HG03139 (cell line): ENCODE data around the gene MAPK8.
"Not testable (repeated sequence)": the region's sequence is repeated elsewhere in the genome, so short reads cannot be mapped to it uniquely, and the experiment has no call there.

Experiments used
- ATAC-seq: cut with Tn5 transposase; IDR thresholded peaks from one replicate; pipeline ENCODE4 v1.9.1; 2021; ENCODE audit not compliant: unreplicated experiment

The MAPK8 gene

GRCh38 chr10:48333856-48334255 is 27.4 kb downstream of the MAPK8 start:
- no peak for ATAC-seq

- ATAC-seq: no peak
Measured at GRCh38 chr10:48335788-48336187, 29.3 kb downstream of the MAPK8 start.

DNA sequence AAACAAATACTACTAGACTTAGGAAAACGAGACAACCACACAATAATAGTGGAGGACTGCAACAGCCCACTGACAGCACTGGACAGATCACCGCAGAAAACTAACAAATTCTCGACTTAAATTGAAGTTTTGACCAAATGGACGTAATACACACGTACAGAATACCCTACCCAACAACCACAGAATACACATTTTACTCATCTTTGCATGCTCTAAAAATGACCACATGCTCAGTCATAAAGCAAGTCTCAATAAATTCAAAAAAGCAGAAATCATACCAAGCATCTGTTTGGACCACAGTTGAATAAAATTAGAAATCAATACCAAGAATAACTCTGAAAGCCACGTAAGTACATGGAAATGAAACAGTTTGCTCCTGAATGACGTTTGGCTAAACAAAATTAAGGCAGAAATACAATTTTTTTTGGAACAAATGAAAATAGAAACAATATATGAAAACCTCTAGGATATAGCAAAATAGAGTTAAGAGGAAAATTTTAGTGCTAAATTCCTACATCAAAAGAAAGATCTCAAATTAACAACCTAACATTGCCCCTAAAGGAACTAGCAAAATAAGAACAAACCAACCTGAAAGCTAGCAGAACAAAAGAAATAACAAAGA is 30.6 kb downstream of the MAPK8 start:
- ATAC-seq: peak; percentile 61

GRCh38 chr10:48340734-48341133 is 34.3 kb downstream of the MAPK8 start:
- ATAC-seq: no peak

GRCh38 chr10:48343106-48343505 is 36.6 kb downstream of the MAPK8 start:
- ATAC-seq: no peak

- no peak for ATAC-seq
Measured at GRCh38 chr10:48343921-48344598, 37.6 kb downstream of the MAPK8 start.

DNA sequence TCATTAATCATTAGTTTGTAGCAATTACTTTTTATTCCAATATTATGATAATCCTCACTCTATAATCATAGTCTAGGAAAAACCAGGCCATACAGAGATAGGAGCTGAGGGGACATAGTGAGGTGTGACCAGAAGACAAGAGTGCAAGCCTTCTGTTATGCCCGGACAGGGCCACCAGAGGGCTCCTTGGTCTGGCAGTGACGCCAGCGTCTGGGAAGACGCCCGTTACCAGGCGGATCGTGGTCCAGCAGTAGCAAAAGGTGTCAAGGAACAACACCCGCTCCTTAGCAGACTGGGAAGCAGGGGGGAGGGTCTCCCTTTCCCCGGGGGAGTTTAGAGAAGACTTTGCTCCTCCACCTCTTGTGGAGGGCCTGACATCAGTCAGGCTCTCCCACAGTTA is 39.8 kb downstream of the MAPK8 start:
- ATAC-seq: not testable (repeated sequence)

- ATAC-seq: not testable (repeated sequence)
Measured at GRCh38 chr10:48347539-48347938, 41.1 kb downstream of the MAPK8 start.

GRCh38 chr10:48347943-48348342 is 41.5 kb downstream of the MAPK8 start:
- not testable (repeated sequence) for ATAC-seq

GRCh38 chr10:48353246-48353645 is 46.8 kb downstream of the MAPK8 start:
- no peak for ATAC-seq

DNA sequence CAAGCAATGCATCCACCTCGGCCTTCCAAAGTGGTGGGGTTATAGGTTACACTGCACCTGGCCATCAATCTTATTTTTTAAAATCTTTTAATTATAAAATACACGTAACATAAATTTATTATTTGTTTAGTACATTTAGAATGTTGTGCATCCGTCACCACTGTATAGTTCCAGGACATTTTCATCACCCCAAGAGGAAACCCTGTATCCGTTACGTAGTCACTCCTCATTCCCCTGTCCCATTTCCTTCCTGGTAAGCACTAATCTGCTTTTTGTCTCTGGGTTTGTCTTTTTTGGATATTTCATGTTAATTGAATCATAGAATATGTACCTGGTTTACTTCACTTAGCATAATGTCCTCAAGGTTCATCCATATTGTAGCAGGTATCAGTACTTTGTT is 51.2 kb downstream of the MAPK8 start:
- ATAC-seq: no peak

- no peak for ATAC-seq
Measured at GRCh38 chr10:48358162-48358561, 51.7 kb downstream of the MAPK8 start.

GRCh38 chr10:48358838-48359237 is 52.4 kb downstream of the MAPK8 start:
- no peak for ATAC-seq

DNA sequence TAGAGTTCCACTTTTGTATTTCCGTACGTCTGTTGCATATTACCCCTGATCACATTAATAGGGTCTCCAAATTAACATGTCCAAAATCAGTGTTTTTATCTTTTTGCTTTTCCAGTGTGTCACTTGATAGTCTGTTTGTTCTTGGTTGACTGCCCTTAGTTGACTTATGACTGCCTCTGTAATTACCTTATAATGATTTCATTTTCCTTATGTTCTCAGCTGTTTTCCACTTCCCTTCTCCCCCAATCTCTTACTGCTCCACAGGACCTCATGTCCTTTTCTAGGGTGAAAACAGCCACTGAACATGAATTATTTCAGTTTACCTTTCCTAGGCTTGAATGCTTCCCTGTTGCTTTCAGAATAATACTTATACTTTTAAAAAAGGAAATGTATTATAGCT is 54.7 kb downstream of the MAPK8 start:
- ATAC-seq: no peak

DNA sequence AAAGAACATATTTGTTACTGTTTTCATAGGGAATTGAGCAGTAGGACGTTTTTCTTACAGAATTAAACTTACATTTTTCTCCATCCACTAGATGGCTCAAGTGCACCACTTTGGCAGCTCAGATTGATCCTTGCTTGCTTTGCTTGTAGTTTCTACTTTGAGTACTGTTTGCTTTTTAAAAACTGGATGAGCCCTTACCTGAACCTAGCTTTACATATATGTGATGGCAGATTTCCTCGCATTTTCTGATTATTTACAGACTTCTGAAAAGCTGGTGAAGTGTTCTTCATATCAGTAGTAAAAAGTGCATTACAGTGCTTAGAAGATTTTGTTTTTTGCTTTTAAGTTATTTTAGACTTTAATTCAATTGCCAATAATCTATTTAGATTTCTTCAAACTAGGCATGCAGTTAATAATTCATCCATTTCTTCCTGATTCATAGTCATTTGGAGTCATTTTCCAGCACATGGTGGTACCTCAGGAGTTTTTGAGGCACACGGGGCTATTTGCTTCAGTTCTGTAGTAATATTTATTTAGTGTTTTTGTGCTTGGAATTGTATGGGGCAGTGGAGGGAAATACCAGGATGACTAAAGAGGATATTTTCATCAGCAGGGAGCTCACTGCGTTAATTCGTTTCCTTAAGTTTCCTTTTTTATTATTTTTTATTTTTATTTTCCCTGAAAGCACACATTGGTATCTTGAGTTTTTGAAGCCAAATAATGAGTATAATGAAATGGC is 57.3 kb downstream of the MAPK8 start:
- ATAC-seq: no peak

GRCh38 chr10:48364659-48365405 is 58.4 kb downstream of the MAPK8 start:
- ATAC-seq: no peak

DNA sequence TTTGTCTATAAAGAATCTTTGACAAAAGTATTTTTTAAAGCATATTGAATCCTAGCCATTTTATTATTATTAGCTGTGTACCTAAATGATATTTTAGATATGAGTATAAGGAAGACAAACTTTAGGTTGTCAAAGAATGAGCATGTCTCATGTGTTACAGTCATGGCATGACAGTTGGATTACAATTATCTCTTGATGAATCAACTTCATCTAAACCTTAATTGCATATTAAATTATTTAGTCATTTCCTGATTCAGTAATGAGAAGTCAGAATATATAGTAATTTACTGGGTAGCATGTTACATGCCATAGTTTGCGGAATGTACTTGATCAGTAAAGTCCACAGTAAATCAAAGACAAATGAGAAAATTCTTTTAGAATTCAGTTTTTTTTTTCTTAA is 59.2 kb downstream of the MAPK8 start:
- ATAC-seq: no peak

DNA sequence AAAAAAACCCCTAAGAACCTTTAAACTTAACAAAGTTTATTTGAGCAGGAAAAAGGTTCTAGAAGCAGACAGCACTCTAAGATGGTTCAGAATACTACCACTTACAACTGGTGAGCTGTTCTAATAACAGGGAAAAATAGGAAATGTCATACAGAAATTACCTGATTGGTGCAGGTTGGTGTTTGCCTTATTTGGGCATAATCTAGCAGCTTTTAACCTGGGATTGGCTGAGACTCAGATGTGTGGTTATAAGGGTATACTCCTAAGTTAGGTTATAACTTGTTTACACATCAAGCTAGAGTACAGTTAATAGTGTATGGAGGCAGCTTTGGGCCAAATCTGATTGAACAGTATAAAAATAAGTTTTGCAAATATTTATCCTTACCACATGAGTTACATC is 59.8 kb downstream of the MAPK8 start:
- ATAC-seq: no peak

DNA sequence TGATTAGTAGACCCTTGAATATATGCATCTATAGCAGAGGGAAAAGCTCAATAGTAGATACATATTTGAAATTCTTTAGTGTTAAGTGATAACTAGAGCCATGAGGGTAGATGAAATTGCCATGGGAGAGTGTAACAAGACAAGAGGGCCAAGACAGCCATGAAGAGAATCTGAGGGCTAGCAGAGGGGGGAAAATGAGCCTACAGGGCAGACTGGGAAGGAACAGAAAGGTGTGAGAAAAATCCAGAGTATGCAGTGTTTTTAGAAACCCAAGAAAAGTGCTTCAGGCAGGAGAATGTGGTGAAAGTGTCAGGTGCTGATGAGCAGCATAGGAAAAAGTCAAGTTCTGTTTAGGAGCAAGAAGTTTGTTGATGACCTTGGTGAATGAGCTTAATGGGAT is 63.0 kb downstream of the MAPK8 start:
- no peak for ATAC-seq

- ATAC-seq: no peak
Measured at GRCh38 chr10:48377751-48378530, 71.5 kb downstream of the MAPK8 start.

DNA sequence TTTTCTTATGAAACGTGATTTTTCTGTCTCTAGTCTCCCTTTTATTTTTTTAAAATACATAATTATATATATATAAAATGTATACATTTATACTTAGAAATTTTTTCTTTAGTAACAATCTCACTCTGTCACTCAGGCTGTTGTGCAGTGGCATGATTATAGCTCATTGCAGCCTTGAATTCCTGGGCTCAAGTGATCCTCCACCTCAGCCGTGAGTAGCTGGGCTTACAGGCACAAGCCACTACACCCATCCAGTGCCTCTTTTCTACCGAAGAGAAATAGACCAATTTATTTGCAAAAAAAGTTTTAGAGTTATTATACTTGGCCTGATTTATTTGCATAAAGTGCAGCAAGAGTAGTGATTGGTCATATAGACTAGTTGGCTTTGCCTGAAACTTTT is 72.2 kb downstream of the MAPK8 start:
- no peak for ATAC-seq
